B cell (primary cell): ENCODE results near the gene GOLGB1. TPM values are rescaled to one million over a fixed set of nuclear protein-coding genes. Genes with fewer than 3 reads are reported as not detected.
A peak's percentile ranks its signal among the peaks of the same experiment; 100 is the strongest.

Experiments
- ATAC-seq: fragments of 200-7000 bp; cut with Tn5 transposase; one replicate; pipeline ENCODE4 v1.10.0; 2021; ENCODE audit warnings: low read depth, mild to moderate bottlenecking, moderate number of reproducible peaks, moderate library complexity
- CTCF ChIA-PET: fragments of 350-600 bp; sonication (Branson Sonifier 250); formaldehyde crosslinking; loops from one replicate; lab custom pipeline; 2021; ENCODE audit warnings: antibody characterized with exemption, inconsistent platforms; lab: Charles Lee
- POLR2A ChIA-PET: fragments of 350-600 bp; sonication (Branson Sonifier 250); formaldehyde crosslinking; loops from one replicate; lab custom pipeline; 2021; ENCODE audit warnings: antibody characterized with exemption; lab: Charles Lee
- DNase-seq: peaks from one replicate; pipeline ENCODE4 v3.0.0; 2013
- H2AFZ ChIP-seq: 2 replicates; pipeline ENCODE4 v1.6.1; 2012; ENCODE audit warnings: mild to moderate bottlenecking, low read depth, low read length; ENCODE audit not compliant: insufficient read depth, poor library complexity, severe bottlenecking
- H3K27ac ChIP-seq, 2 donors: 1 replicate in 1 of 2; 2 replicates in 1 of 2; pipeline ENCODE4 v1.5.1; 2012 to 2013; ENCODE audit warnings: low read length in 2 of 2, mild to moderate bottlenecking in 2 of 2, moderate library complexity in 1 of 2
- H3K27me3 ChIP-seq, 4 experiments: fragments of 200-600 bp in 1 of 4; sonication (generic) in 1 of 4; replicated peaks in 1 of 4; 1 replicate in 2 of 4; 2 replicates in 2 of 4; pipeline versions ENCODE4 v1.6.1 to v1.7.0; 2013 to 2016; ENCODE audit warnings: low read length in 3 of 4, mild to moderate bottlenecking in 2 of 4, mixed read lengths in 1 of 4, moderate library complexity in 1 of 4; ENCODE audit not compliant: insufficient read depth in 4 of 4, control insufficient read depth in 3 of 4; ENCODE audit errors: control extremely low read depth in 1 of 4
- H3K36me3 ChIP-seq, 2 experiments: replicated peaks in 1 of 2; 1 replicate in 1 of 2; 2 replicates in 1 of 2; pipeline versions ENCODE4 v1.6.1 to v1.7.1; 2013; ENCODE audit warnings: low read length in 1 of 2; ENCODE audit not compliant: insufficient read depth in 2 of 2, control insufficient read depth in 1 of 2; ENCODE audit errors: control extremely low read depth in 1 of 2, extremely low read depth in 1 of 2
- H3K4me1 ChIP-seq, 2 donors: fragments of 200-600 bp in 1 of 2; sonication (generic) in 1 of 2; 1 replicate in 1 of 2; 2 replicates in 1 of 2; pipeline versions ENCODE4 v1.5.1 to v1.6.1; 2013 to 2017; ENCODE audit warnings: low read length in 2 of 2; ENCODE audit not compliant: control insufficient read depth in 2 of 2, insufficient read depth in 2 of 2
- H3K4me2 ChIP-seq: replicated peaks from 2 replicates; pipeline ENCODE3; 2012; ENCODE audit warnings: mild to moderate bottlenecking, low read depth, low read length; ENCODE audit not compliant: poor library complexity, severe bottlenecking
- H3K4me3 ChIP-seq, 5 experiments: fragments of 200-600 bp in 1 of 5; sonication (generic) in 1 of 5; 1 replicate in 3 of 5; 2 replicates in 2 of 5; pipeline versions ENCODE4 v1.5.1 to v1.7.0; 2011 to 2016; ENCODE audit warnings: low read length in 4 of 5, mild to moderate bottlenecking in 4 of 5, low read depth in 2 of 5, control low read depth in 1 of 5, moderate library complexity in 1 of 5; ENCODE audit not compliant: insufficient read depth in 1 of 5; ENCODE audit errors: control extremely low read depth in 1 of 5, extremely low read depth in 1 of 5
- H3K79me2 ChIP-seq: fragments of 200-600 bp; sonication (generic); one replicate; pipeline ENCODE4 v1.6.0; 2016; ENCODE audit warnings: low read length; ENCODE audit not compliant: control insufficient read depth, insufficient read depth
- H3K9ac ChIP-seq: fragments of 200-600 bp; sonication (generic); 2 replicates; pipeline ENCODE4 v1.6.1; 2017; ENCODE audit warnings: mild to moderate bottlenecking, low read length, moderate library complexity
- H3K9me3 ChIP-seq, 3 donors: one replicate each; pipeline versions ENCODE4 v1.6.1 to v1.7.1; 2013; ENCODE audit warnings: low read length in 2 of 3; ENCODE audit not compliant: control insufficient read depth in 2 of 3, insufficient read depth in 1 of 3; ENCODE audit errors: control extremely low read depth in 1 of 3
- H4K20me1 ChIP-seq: 2 replicates; pipeline ENCODE4 v1.6.0; 2012; ENCODE audit warnings: mild to moderate bottlenecking, low read length; ENCODE audit not compliant: insufficient read depth, control insufficient read depth, poor library complexity, severe bottlenecking
- H3K27ac Mint-ChIP-seq: one replicate; pipeline ENCODE4 v1.8.0; 2021; ENCODE audit warnings: mixed read lengths
- H3K27me3 Mint-ChIP-seq: one replicate; pipeline ENCODE4 v1.8.0; 2021; ENCODE audit warnings: mixed read lengths
- H3K4me1 Mint-ChIP-seq: one replicate; pipeline ENCODE4 v1.8.0; 2021; ENCODE audit warnings: mixed read lengths
- H3K4me3 Mint-ChIP-seq: one replicate; pipeline ENCODE4 v1.8.0; 2021; ENCODE audit warnings: mixed read lengths
- H3K9me3 Mint-ChIP-seq: one replicate; pipeline ENCODE4 v1.8.0; 2022; ENCODE audit warnings: mixed read lengths; ENCODE audit not compliant: insufficient read depth
- EZH2 ChIP-seq: IDR thresholded peaks from 2 replicates; pipeline ENCODE4 v1.6.1; 2012; ENCODE audit warnings: borderline replicate concordance, low read depth, mild to moderate bottlenecking, moderate library complexity, low read length; ENCODE audit not compliant: insufficient read depth, poor library complexity, severe bottlenecking
- WGBS: methylation state at CpG from one replicate; pipeline ENCODE4 v1.1.5; 2013; ENCODE audit warnings: missing lambda C conversion rate; ENCODE audit not compliant: insufficient coverage; 5-methylcytosine and 5-hydroxymethylcytosine counted together
- intact Hi-C: fragments of 100-400 bp; cut with micrococcal nuclease; formaldehyde crosslinking; loops from one replicate; pipeline ENCODE4 v1.10.0; 2022
- polyA plus RNA-seq: library from polyadenylated mRNA; depleted of rRNA; stranded (reverse); fragments of >200 nt; gene quantifications from 2 replicates; pipeline ENCODE4 v1.2.3, GENCODE V29; 2012
- total RNA-seq, 2 donors: library from RNA; stranded (reverse); fragments of 120-200 nt in 1 of 2; gene quantifications; 1 replicate in 1 of 2; 2 replicates in 1 of 2; pipeline versions ENCODE4 v1.2.3 to v1.2.4, GENCODE V29; 2013 to 2022
- TF ChIP-seq, protein P1 (sequence below): fragments of 200-600 bp; IDR thresholded peaks from one replicate; pipeline ENCODE4 v1.8.0; 2022; ENCODE audit warnings: antibody characterized with exemption, mild to moderate bottlenecking

GOLGB1 gene
- total and polyA plus RNA-seq, 2 donors (not counting 1 experiment from before 2014, with no cell fraction given): 6.2 to 58.7 TPM

DNA sequence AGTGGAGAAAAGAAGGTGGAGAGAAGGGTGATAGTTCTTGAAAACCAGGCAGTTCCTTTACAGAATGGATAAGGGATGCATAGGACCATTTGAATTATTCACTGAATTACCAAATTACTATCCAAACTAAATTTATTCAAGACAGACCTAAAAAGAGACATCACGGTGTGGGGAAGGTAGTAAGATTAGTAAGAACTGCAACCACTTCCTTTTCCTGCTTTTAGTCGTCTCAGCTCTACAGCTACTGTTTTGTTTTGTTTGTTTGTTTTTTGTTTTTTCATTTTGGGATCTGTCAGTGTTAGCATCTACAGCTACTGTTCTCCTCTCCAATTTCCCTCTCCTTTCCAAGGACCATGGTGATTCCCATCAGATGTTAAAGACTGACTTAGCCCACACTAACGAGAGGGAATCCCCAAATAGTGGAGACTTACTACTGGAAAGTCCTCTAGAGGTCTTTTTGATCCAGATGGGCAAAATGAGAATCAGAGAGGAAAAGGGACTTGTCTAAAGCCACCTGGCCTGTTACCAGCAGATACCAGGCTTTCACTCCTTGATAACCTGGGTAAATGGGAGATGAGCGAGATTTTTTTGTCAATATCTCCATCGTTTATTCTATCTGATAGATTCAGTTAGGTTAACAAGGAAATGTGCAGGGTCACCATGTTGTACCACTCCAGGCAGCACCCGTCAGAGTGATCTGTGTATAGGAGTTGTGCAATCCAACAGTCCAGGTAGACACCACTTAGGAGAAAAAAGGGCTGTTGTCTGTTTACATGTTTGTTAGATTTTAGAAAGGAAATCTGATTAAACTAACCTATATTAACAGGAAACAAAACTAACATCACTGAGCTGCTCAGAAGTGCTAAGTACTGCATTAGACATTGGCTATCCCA lies 94.8 kb downstream of the GOLGB1 start:
- H4K20me1 ChIP-seq: peaks cover 57% of the 10 kb centered on the region
- CTCF ChIA-PET: no interaction called here
- TF ChIP-seq, protein P1, sequence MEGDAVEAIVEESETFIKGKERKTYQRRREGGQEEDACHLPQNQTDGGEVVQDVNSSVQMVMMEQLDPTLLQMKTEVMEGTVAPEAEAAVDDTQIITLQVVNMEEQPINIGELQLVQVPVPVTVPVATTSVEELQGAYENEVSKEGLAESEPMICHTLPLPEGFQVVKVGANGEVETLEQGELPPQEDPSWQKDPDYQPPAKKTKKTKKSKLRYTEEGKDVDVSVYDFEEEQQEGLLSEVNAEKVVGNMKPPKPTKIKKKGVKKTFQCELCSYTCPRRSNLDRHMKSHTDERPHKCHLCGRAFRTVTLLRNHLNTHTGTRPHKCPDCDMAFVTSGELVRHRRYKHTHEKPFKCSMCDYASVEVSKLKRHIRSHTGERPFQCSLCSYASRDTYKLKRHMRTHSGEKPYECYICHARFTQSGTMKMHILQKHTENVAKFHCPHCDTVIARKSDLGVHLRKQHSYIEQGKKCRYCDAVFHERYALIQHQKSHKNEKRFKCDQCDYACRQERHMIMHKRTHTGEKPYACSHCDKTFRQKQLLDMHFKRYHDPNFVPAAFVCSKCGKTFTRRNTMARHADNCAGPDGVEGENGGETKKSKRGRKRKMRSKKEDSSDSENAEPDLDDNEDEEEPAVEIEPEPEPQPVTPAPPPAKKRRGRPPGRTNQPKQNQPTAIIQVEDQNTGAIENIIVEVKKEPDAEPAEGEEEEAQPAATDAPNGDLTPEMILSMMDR: no peak
- no peak for TF ChIP-seq EZH2
- no peaks in the 10 kb centered on the region for H3K9me3 ChIP-seq
- peak overlapping the region in 1 of 5 experiments; percentile 29 for H3K4me3 ChIP-seq
- H3K9me3 Mint-ChIP-seq: no peaks in the 10 kb centered on the region
- intact Hi-C loops: no loop called here
- H3K36me3 ChIP-seq: peaks cover 0 to 90% of the 10 kb centered on the region in 2 experiments
- H3K9ac ChIP-seq: peak overlapping the region; percentile 29
- no peaks in the 10 kb centered on the region for H3K27me3 Mint-ChIP-seq
- no peak for ATAC-seq
- peak overlapping the region; percentile 40 for H3K4me2 ChIP-seq
- H3K27ac Mint-ChIP-seq: peak overlapping the region; percentile 47
- peaks cover 97% of the 10 kb centered on the region for H3K79me2 ChIP-seq
- peak overlapping the region; percentile 12 for H2AFZ ChIP-seq
- H3K4me1 Mint-ChIP-seq: peaks cover 63% of the 10 kb centered on the region
- H3K27ac ChIP-seq: peak overlapping the region; percentile 24 to 71
- H3K27me3 ChIP-seq: no peaks in the 10 kb centered on the region
- WGBS: 53% methylated on average over 2 of the region's 6 CpGs
- H3K4me1 ChIP-seq: peaks cover 37 to 39% of the 10 kb centered on the region in 2 donors
- no peak for DNase-seq
- H3K4me3 Mint-ChIP-seq: no peak overlapping the region
- POLR2A ChIA-PET: no interaction called here

DNA sequence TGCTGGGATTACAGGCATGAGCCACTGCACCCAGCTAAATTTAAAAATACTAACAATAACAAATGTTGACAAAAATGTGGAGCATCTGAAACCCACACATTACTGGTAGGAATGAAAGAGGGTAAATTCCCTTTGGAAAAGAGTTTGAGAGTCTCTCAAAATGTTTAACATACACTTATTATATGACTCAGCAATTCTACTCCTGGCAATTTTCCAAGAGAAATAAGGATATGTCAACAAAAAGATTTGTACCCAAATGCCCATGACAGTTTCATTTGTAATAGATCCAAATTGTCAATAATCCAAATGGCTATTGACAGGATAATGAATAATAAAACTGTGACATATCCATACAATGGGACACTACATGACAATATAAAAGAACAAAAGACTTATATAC lies 97.9 kb downstream of the GOLGB1 start:
- Mint-ChIP-seq H3K9me3 (no peaks in the 10 kb centered on the region), H3K4me3 (no peak overlapping the region), H3K4me1 (peaks cover 37% of the 10 kb centered on the region), H3K27me3 (no peaks in the 10 kb centered on the region), H3K27ac (no peak overlapping the region)
- DNase-seq (no peak), ATAC-seq (no peak)
- ChIA-PET CTCF (no interaction called here), POLR2A (no interaction called here)
- Histone ChIP-seq H3K4me2 (no peak overlapping the region), H2AFZ (no peak overlapping the region), H3K27me3 (no peaks in the 10 kb centered on the region), H3K4me1 (peaks cover 17 to 18% of the 10 kb centered on the region in 2 donors), H3K79me2 (peaks cover 66% of the 10 kb centered on the region), H3K9me3 (no peaks in the 10 kb centered on the region), H3K27ac (no peak overlapping the region), H3K36me3 (peaks cover 1 to 80% of the 10 kb centered on the region in 2 experiments), H3K9ac (no peak overlapping the region), H4K20me1 (peaks cover 58% of the 10 kb centered on the region), H3K4me3 (no peak overlapping the region)
- intact Hi-C loops: no loop called here
- no peak for TF ChIP-seq EZH2
